T-helper 2 cell treated with Interferon-gamma antibody and Interleukin-4, amounts not matched to agents 100 ng/mL and 5 ng/mL, for 36 hours (primary cell): ENCODE results near the gene C1QBP. TPM values are rescaled to one million over a fixed set of nuclear protein-coding genes. Genes with fewer than 3 reads are reported as not detected.

Experiments
- total RNA-seq: library from RNA; stranded (reverse); gene quantifications from 2 replicates; pipeline ENCODE4 v1.2.3, GENCODE V29; 2022

Gene C1QBP
- total RNA-seq, 1 donor from 2014 or later, result 199 TPM

Other genes starting within 250 kb of the C1QBP start
- gene ZNF594, start 247.3 kb downstream of the C1QBP start, total RNA-seq, result 8.6 and 10.5 TPM in 2 replicates
- not detected in 2 replicates for gene SCIMP, start 204.3 kb downstream of the C1QBP start, total RNA-seq
- 37.0 and 39.3 TPM in 2 replicates for gene RABEP1, start 156.9 kb downstream of the C1QBP start, total RNA-seq
- gene NUP88, start 19.5 kb downstream of the C1QBP start, total RNA-seq, result 96.4 and 97.0 TPM in 2 replicates
- gene RPAIN, start 19.0 kb downstream of the C1QBP start, total RNA-seq, result 48.9 and 52.2 TPM in 2 replicates
- gene DHX33, start 29.8 kb upstream of the C1QBP start, total RNA-seq, result 20.4 and 21.0 TPM in 2 replicates
- gene DERL2, start 47.0 kb upstream of the C1QBP start, total RNA-seq, result 78.3 and 86.4 TPM in 2 replicates
- gene MIS12, start 47.4 kb upstream of the C1QBP start, total RNA-seq, result 37.2 and 40.7 TPM in 2 replicates
- gene NLRP1, start 145.4 kb upstream of the C1QBP start, total RNA-seq, result 56.7 and 60.9 TPM in 2 replicates